ENCODE measurements around the gene SELPLG.
"Not testable (repeated sequence)": the region's sequence is repeated elsewhere in the genome, so short reads cannot be mapped to it uniquely, and the experiment has no call there.

Gene SELPLG

DNA sequence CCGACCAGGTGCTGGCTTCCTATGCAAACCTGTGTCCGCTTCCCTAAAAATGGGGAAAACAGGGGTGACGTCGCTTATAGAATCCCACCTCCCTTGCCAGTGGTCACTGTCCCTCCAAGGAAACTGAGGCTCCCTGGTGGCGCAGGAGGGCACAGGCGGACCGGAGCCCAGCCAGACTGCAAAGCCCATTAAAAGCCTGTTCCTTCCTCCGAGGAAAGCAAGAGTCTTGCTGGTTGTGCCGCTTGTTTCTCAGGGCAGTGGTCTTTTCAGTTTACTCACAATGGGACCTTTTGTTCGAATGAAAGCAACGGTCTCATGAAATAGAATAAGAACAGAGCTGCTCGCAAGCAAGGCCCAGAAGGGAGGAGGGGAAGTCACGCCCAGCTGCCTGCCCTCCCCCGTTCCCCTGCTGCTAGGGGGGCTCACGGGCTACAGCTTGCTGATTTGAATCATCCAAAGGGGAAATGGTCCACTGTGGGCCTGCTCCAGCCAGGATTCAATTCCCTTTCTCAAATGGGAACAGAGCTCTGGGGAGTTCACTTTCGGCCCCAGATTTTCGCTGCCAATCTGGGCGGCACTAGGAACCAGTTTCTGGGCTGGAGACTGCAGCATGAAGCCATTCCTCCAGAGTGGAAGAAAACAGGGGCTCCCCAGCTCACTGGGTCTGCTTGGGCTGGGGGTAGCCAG lies 4.6 kb upstream of the SELPLG start:
- DNase-seq (ENCODE audit: low read depth) = no peak

DNA sequence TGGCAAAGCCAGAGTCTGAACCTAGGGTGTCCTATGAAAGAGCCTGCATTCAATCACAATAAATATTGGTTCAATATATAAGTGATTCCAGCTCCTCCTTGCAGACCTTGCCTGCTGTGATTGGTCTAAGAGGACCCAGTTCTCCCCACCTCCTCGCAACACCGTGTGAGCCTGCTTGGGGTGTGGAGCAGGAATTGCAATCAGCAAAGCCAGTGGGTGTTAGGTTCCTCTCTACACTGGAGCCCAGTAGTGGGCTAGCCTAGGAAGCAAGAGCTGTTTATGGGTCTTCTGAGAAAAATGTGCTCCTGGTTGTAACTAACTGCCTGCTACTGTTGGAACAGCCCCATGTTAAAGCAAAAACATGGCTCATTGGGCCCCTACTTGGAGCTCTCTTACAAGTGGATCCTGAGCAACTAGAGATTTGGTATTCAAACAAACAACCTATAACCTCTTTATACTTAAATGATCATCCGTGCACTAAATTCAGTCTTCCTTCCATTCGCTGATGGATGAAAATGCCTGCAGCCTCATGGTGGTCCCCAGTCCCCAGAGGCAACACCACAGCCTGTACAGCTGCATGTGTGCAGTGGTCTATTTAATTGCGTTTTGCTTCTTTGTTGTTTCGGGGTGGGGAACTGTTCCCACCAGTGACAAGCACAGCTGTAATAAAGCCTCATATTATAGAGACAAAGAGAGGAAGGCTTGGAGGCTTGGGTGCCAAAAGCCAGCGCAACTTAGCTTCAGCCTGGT lies 3.7 kb upstream of the SELPLG start:
- DNase-seq (ENCODE audit: low read depth) = no peak

- no peak for DNase-seq (ENCODE audit: low read depth)
These were observed 2.5 kb upstream of the SELPLG start for GRCh38 chr12:108635997-108636808.

GRCh38 chr12:108635201-108635996 lies 1.7 kb upstream of the SELPLG start:
- DNase-seq (ENCODE audit: low read depth) = no peak

DNA sequence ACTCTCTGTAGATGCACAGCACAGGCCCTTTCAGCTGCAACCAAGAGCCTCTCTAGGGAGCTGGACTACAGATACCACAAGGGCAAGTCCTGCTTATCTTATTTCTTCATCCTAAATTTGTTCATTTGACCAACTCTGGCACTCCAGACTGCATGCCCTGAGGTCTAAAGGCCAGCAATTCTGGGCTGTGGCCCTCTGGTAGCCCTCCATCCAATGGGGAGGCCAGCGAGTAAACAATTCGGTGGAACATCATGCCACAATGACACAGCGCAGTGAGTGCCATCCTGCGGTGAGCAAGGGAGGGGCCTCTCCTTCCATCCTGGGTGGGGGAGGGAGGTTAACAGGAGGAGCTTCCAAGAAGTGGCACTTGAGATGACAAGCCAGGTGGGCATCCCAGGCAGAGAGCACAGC lies 652 bp upstream of the SELPLG start:
- DNase-seq (ENCODE audit: low read depth) = no peak

- no peak for DNase-seq (ENCODE audit: low read depth)
These were observed 587 bp downstream of the SELPLG start for GRCh38 chr12:108633081-108633533.

DNA sequence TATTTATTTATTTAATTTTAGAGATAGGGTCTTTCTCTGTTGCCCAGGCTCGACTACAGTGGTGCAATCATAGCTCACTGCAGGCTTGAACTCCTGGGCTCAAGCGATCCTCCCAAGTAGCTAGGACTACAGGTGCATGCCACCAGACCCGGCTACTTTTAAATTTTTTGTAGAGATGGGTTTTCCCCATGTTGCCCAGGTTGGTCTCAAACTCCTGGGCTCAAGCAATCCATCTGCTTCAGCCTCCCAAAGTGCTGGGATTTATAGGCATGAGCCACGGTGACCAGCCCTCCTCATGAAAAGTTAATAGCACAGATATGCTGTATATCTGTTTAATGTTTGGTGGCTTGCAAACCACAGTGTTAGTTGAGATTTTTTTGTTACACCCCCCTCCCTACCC lies 2.4 kb downstream of the SELPLG start:
- not testable (repeated sequence) for DNase-seq (ENCODE audit: low read depth)

GRCh38 chr12:108630481-108631207 lies 3.0 kb downstream of the SELPLG start:
- no peak for DNase-seq (ENCODE audit: low read depth)

DNA sequence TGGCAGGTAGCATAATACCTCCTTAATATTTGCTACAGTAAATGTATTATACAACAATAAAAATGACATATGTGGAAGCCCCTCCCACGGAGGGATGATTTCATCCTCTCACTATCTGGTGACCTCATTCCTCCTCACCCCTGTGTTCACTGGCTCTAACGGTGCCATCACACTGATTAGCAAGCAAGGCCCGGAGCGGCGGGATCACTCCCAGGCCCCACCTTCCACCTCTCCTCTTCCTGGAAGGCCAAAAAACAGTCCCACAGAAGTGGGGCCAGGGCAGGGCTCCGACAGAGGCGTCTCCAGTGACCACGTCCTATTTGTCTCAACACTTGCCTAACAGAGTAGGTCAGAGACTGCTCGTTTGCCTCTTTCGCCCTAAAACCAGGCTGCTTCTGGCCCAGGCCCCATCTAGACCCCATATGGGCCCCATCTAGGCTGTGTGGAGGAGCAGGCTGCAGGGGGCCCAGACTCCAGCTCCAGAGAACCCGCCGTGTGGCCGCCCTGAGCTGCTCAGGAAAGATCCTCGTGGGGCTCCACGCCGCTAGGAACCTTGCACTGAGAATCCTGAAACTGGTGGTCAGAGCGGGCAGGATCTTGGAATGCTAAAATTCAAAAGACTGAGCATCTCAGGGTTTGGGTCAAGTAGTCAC lies 3.7 kb downstream of the SELPLG start:
- DNase-seq (ENCODE audit: low read depth) = no peak

GRCh38 chr12:108629151-108629550 lies 4.5 kb downstream of the SELPLG start:
- no peak for DNase-seq (ENCODE audit: low read depth)

GRCh38 chr12:108627134-108627920 lies 6.4 kb downstream of the SELPLG start:
- no peak for DNase-seq (ENCODE audit: low read depth)

- DNase-seq (ENCODE audit: low read depth) = no peak
These were observed 8.5 kb downstream of the SELPLG start for GRCh38 chr12:108625228-108625627.

- no peak for DNase-seq (ENCODE audit: low read depth)
These were observed 10.1 kb downstream of the SELPLG start for GRCh38 chr12:108623577-108623976.

- no peak for DNase-seq (ENCODE audit: low read depth)
These were observed 10.7 kb downstream of the SELPLG start for GRCh38 chr12:108622921-108623514.

DNA sequence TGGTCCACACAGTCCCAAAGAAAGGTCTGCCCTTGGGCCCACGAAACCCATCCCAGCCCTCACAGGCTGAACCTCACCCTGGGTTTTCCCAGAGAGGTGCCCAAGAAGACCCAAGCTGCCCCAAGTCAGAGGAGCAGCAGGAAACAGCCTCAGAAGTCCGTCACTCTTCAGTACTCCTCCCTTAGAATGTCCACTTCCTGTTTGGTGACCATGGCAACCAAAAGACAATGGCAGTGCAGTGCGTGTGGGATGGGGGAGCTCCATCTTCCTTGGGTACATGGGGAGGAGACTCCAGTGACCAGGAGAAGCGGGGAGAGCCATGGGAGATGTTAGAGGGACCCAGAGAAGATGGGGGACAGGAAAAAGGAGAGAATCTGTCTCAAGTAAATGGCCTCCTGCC lies 11.3 kb downstream of the SELPLG start:
- no peak for DNase-seq (ENCODE audit: low read depth)

DNA sequence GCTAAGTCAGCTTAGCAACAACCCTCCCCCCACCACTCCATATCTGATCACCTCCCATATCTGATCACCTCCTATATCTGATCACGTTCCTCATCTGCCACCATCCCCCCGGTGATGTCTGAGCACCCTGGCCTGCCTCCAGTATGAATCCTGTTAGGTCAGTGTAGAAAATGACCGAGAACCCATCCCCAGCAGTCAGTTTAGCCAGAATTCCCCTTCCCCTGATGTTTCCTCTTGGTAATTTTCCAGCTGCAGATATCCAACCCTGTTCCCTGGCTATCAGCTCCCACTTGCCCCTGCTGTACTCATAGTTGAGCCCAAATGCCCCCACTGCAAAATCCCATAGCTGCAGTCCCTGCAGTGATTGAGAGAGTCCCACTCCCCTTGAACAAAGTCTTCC lies 12.5 kb downstream of the SELPLG start:
- no peak for DNase-seq (ENCODE audit: low read depth)

- DNase-seq (ENCODE audit: low read depth) = no peak
These were observed 13.3 kb downstream of the SELPLG start for GRCh38 chr12:108620236-108620879.

GRCh38 chr12:108619369-108620160 lies 14.1 kb downstream of the SELPLG start:
- DNase-seq (ENCODE audit: low read depth) = no peak
